T-helper 1 cell treated with Interleukin-12 subunit alpha and Interleukin-12 subunit beta and Interleukin-4 antibody, amounts not matched to agents 30 μg/mL and 1 μg/mL, for 36 hours (primary cell): Measurements from ENCODE around the gene GARRE1.
A peak's percentile ranks its signal among the peaks of the same experiment; 100 is the strongest.
"Not testable (repeated sequence)": the region's sequence is repeated elsewhere in the genome, so short reads cannot be mapped to it uniquely, and the experiment has no call there.

Source experiments
- H3K27ac Mint-ChIP-seq: one replicate; pipeline ENCODE4 v1.8.0; 2021; ENCODE audit warnings: mild to moderate bottlenecking, mixed read lengths
- H3K27me3 Mint-ChIP-seq: one replicate; pipeline ENCODE4 v1.8.0; 2021; ENCODE audit warnings: low read depth, mixed read lengths
- H3K36me3 Mint-ChIP-seq: one replicate; pipeline ENCODE4 v1.8.0; 2021; ENCODE audit warnings: low read depth, mixed read lengths
- H3K4me1 Mint-ChIP-seq: one replicate; pipeline ENCODE4 v1.8.0; 2021; ENCODE audit warnings: low read depth, mixed read lengths
- H3K4me3 Mint-ChIP-seq: one replicate; pipeline ENCODE4 v1.8.0; 2021; ENCODE audit warnings: mild to moderate bottlenecking, moderate library complexity, mixed read lengths
- H3K9me3 Mint-ChIP-seq: one replicate; pipeline ENCODE4 v1.8.0; 2021; ENCODE audit warnings: mixed read lengths

GARRE1 gene, protein sequence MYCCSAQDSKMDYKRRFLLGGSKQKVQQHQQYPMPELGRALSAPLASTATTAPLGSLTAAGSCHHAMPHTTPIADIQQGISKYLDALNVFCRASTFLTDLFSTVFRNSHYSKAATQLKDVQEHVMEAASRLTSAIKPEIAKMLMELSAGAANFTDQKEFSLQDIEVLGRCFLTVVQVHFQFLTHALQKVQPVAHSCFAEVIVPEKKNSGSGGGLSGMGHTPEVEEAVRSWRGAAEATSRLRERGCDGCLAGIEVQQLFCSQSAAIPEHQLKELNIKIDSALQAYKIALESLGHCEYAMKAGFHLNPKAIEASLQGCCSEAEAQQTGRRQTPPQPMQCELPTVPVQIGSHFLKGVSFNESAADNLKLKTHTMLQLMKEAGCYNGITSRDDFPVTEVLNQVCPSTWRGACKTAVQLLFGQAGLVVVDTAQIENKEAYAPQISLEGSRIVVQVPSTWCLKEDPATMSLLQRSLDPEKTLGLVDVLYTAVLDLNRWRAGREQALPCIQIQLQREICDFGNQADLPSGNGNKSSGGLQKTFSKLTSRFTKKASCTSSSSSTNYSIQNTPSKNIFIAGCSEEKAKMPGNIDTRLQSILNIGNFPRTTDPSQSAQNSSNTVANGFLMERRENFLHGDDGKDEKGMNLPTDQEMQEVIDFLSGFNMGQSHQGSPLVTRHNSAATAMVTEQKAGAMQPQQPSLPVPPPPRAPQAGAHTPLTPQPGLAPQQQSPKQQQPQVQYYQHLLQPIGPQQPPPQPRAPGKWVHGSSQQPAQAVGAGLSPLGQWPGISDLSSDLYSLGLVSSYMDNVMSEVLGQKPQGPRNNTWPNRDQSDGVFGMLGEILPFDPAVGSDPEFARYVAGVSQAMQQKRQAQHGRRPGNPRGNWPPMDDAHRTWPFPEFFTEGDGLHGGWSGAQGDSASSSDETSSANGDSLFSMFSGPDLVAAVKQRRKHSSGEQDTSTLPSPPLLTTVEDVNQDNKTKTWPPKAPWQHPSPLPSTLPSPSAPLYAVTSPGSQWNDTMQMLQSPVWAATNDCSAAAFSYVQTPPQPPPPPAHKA (N-terminal part only)

DNA sequence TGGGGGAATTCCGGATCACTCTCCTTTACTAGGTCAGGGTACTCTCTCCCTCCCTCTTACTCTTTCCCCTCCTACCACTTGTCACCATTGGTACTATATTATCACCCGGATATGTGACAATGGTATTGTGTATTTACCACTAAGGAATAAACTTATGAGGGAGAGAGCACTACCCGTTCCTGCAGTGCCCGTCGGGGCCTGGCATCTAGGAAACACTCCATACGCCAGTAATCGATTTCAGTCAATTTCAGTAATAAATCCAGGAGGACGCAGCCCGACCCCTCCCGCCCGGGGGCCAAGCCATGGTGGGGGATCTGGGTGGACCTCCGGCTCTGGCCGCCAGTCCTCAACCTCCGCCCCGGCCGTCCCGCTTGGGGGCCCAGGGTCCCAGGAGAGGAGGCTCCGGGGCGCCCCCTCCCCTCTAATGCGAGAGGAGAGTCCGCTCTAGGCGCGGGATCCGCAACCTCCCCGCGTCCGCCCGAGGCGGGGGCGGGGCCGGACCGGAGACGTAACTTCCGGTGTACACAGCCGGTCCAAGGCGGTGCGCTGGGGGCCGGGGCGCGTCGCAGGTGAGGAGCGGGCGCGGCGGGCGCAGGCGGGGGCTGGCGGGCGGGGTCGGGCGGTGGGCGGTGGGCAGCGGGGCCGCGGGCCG lies at the start of gene GARRE1:
Gene GARRE1, plus strand, starts transcription at position 509 of the 652 bp plus-strand sequence. CDS start 45,920 bp downstream, outside the sequence.
- peak within 1 kb of the TSS; percentile 95 for H3K4me3 Mint-ChIP-seq
- H3K9me3 Mint-ChIP-seq = no peaks in the 10 kb centered on the region
- no peaks in the 10 kb centered on the region for H3K27me3 Mint-ChIP-seq
- peaks cover 9% of the 10 kb centered on the region for H3K4me1 Mint-ChIP-seq
- peaks cover 3% of the 10 kb centered on the region for H3K36me3 Mint-ChIP-seq
- H3K27ac Mint-ChIP-seq = peak within 1 kb of the TSS; percentile 94

DNA sequence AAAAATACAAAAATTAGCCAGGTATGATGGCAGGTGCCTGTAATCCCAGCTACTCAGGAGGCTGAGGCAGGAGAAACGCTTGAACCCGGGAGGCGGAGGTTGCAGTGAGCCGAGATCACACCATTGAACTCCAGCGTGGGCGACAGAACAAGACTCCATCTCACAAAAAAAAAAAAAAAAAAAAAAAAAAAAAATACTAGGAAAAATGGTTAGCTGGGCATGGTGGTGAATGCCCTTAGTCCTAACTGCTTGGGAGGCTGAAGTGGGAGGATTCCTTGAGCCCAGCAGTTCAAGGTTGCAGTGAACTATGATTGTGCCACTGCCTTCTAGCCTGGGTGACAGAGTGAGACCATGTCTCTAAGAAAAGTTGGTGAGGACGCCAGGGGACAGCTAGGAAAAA lies 49.0 kb upstream of the GARRE1 start:
- not testable (repeated sequence) for H3K9me3 Mint-ChIP-seq, H3K27ac Mint-ChIP-seq, H3K4me3 Mint-ChIP-seq, H3K4me1 Mint-ChIP-seq, H3K27me3 Mint-ChIP-seq
- peaks cover 33% of the 10 kb centered on the region for H3K36me3 Mint-ChIP-seq

DNA sequence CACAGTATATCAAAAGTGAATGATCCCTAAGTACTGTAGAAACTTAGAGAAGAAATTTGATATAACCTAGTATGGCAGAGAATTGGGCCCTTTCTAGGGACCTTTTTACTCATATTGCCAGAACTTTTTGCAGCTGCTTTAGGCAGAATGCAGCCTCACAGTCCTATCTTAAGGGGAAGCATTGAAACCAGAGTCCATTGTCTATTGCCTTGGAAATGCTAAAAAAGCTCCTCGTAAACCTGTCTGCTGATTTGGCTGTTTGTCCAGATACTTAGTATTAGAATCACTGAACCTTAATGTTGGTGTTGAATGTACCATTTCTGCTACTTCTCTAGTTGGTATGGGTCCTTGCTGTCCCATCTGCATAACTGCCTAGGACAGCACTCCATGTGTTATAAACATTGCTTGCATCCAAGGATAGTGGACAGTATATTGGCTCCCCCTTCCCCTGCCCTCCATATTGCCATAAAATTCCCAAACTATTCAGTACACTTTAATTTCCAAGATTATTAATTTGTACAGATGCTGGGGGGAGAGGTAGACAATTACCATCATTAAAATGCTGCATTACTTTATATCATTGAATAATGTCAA lies 46.0 kb upstream of the GARRE1 start:
- H3K36me3 Mint-ChIP-seq = peaks cover 27% of the 10 kb centered on the region
- no peaks in the 10 kb centered on the region for H3K9me3 Mint-ChIP-seq
- H3K4me3 Mint-ChIP-seq = no peak overlapping the region
- H3K27ac Mint-ChIP-seq = no peak overlapping the region
- H3K27me3 Mint-ChIP-seq = no peaks in the 10 kb centered on the region
- H3K4me1 Mint-ChIP-seq = peaks cover 4% of the 10 kb centered on the region

DNA sequence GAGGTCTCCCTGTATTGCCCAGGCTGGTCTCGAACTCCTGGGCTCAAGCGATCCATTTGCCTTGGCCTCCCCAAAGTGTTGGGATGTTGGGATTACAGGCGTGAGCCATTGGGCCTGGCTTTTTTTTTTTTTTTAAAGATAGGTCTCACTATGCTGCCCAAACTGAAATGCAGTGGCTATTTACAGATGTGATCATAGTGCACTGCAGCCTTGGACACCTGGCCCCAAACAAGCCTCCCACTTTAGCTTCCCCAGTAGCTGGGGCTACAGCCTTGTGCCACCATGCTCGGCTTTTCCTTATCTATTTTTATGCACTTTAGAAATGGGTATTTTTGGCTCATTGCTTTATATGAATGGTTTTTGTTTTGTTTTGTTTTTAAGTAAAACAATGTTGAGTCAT lies 44.6 kb upstream of the GARRE1 start:
- H3K4me1 Mint-ChIP-seq = peaks cover 5% of the 10 kb centered on the region
- no peak overlapping the region for H3K4me3 Mint-ChIP-seq
- peaks cover 26% of the 10 kb centered on the region for H3K36me3 Mint-ChIP-seq
- H3K9me3 Mint-ChIP-seq = no peaks in the 10 kb centered on the region
- no peaks in the 10 kb centered on the region for H3K27me3 Mint-ChIP-seq
- H3K27ac Mint-ChIP-seq = no peak overlapping the region

DNA sequence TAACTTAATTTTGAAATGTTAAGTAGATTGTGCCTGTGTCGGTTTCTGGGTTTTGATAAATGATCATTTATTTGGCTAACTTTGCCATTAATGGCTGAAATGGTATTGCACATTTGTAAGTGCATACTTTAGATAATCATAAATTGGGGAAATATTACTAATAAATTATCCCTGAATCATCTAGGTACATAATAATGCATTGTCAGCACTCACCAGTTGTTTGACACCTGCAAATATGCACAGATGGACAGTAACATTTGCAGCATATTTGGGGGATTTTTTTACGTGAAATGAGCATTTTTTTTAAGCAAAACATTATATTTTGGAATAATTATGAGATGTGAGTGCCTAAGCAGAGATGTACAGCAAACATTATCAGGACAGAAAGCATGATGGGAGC lies 41.1 kb upstream of the GARRE1 start:
- no peak overlapping the region for H3K27ac Mint-ChIP-seq
- peaks cover 33% of the 10 kb centered on the region for H3K36me3 Mint-ChIP-seq
- H3K4me3 Mint-ChIP-seq = no peak overlapping the region
- H3K9me3 Mint-ChIP-seq = no peaks in the 10 kb centered on the region
- no peaks in the 10 kb centered on the region for H3K27me3 Mint-ChIP-seq
- H3K4me1 Mint-ChIP-seq = peaks cover 21% of the 10 kb centered on the region

DNA sequence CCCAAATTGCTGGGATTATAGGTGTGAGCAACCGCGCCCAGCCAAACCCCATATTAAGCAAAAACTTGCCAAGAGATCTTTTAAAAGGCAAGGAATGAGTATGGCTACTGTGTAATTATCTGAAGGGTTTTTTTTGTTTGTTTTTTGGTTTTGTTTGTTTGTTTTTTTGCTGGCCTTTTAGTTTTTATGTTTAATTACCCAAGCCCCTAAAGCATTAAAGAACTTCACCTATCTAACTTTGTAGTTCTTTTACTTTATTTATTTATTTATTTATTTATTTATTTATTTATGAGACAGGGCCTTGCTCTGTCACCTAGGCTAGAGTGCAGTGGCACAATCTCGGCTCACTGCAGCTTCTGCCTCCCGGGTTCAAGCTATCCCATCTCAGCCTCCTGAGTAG lies 40.3 kb upstream of the GARRE1 start:
- Mint-ChIP-seq H3K4me3 (no peak overlapping the region), H3K36me3 (peaks cover 31% of the 10 kb centered on the region), H3K27me3 (no peaks in the 10 kb centered on the region), H3K4me1 (peaks cover 22% of the 10 kb centered on the region), H3K27ac (no peak overlapping the region), H3K9me3 (no peaks in the 10 kb centered on the region)

DNA sequence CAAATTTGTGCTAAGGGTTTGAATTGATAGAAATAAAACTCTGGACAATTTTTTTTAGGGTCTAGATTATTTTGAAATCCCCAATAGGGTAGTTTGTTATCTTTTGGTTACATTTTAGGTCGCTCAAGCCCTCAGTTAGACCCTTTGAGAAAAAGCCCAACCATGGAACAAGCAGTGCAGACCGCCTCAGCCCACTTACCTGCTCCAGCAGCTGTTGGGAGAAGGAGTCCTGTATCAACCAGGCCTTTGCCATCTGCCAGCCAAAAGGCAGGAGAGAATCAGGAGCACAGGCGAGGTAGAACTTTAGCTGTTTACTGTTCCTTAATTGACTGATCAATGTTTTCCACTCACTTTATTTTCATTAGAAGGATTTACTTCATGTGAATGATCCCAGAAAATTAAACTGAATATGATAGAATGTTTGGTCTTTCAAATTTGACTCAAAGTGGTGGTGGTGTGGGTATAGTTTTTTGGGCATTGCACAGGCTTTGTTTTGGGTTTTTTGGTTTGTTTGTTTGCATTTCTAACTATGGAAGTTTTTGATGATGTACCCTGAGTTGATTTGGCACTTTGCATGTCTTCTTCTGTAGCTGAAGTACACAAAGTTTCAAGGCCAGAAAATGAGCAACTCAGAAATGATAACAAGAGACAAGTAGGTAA lies 39.2 kb upstream of the GARRE1 start:
- Mint-ChIP-seq H3K9me3 (no peaks in the 10 kb centered on the region), H3K36me3 (peaks cover 30% of the 10 kb centered on the region), H3K4me3 (no peak overlapping the region), H3K27ac (no peak overlapping the region), H3K27me3 (no peaks in the 10 kb centered on the region), H3K4me1 (peaks cover 22% of the 10 kb centered on the region)

DNA sequence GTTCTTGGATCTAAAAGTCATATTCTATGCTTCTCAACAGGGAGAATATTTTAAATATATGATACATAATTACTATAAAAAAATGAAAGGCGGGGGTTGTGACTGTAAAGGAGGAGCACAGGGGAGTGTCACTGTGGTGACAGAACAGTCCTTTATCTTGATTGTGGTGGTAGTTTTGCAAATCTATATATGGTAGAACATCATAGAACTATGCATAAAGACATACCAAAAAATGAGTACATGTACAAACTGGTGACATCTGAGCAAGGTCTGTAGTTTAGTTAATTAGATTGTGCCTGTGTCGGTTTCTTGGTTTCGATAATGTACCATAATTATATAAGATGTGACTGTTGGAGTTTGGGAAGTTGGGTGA lies 38.7 kb upstream of the GARRE1 start:
- H3K4me1 Mint-ChIP-seq = peaks cover 27% of the 10 kb centered on the region
- H3K36me3 Mint-ChIP-seq = peaks cover 34% of the 10 kb centered on the region
- no peaks in the 10 kb centered on the region for H3K27me3 Mint-ChIP-seq
- no peak overlapping the region for H3K27ac Mint-ChIP-seq
- H3K9me3 Mint-ChIP-seq = no peaks in the 10 kb centered on the region
- H3K4me3 Mint-ChIP-seq = no peak overlapping the region

DNA sequence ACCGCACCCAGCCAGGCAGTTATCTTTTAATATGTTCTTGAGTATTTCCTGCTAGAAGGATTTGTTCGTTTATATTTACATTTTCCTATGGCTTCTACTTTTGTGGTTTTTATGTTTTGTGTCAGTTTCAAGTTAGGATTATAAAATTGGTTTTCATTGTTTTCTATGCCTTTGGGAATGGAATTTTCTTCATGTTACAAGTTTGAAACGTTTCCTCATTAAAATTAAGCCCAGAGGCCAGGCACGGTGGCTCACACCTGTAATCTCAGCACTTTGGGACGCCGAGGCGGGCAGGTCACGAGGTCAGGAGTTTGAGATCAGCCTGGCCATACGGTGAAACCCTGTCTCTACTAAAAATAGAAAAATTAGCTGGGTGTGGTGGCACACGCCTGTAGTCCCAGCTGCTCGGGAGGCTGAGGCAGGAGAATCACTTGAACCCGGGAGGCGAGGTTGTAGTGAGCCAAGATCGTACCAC lies 37.6 kb upstream of the GARRE1 start:
- Mint-ChIP-seq H3K4me1 (peaks cover 27% of the 10 kb centered on the region), H3K36me3 (peaks cover 42% of the 10 kb centered on the region)
- not testable (repeated sequence) for H3K27me3 Mint-ChIP-seq, H3K9me3 Mint-ChIP-seq, H3K27ac Mint-ChIP-seq, H3K4me3 Mint-ChIP-seq

DNA sequence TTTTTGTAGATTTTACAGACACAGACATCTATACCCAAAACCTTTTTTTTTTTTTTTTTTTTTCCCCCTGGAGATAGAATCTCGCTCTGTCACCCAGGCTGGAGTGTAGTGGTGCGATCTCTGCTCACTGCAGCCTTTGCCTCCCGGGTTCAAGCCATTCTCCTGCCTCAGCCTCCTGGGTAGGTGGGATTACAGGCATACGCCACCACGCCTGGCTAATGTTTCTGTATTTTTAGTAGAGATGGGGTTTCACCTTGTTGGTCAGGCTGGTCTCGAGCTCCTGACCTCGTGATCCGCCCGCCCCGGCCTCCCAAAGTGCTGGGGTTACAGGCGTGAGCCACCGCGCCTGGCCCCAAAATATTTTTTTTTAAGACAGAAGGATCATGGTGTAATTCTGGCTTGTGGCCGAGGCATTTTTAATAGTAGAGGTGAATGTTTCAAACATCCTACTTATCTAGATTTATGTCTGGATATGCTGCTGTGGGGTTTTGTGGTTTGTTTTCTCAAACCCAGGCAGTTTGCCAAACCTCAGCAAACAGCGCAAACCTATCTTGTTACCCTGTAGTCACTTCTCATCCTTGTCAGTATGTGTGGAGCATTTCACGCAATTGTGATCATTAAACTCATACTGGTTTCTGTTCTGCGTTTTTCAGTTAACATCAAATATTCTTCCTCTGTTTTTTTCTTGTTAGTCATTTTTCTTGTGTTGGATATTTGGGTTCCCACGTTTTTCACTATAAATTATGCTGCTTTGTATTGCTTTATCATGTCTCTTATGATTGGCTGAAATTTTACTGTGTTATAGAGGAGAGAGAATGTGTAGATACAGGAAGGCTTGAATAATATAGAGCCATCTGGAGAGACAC lies 36.2 kb upstream of the GARRE1 start:
- Mint-ChIP-seq H3K27me3 (no peaks in the 10 kb centered on the region), H3K36me3 (peaks cover 48% of the 10 kb centered on the region), H3K4me3 (peak overlapping the region; percentile 23), H3K4me1 (peaks cover 27% of the 10 kb centered on the region), H3K9me3 (no peaks in the 10 kb centered on the region), H3K27ac (peak overlapping the region; percentile 58)

DNA sequence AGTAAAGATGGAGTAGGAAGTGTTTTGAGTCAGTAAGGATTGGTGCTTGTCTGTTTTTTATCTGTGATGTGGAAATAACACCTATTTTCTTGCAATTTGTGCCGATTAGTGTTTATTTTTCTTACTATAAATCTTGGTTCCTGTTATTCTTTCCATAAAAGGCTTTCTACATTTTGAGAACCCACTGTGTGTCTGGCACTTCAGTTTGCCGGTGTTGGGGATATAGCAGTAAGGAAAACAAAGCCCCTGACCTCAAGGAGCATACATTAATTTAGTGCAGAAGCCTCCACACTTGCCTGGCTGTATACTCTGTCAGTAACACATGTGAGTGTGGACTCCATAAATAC lies 35.6 kb upstream of the GARRE1 start:
- no peaks in the 10 kb centered on the region for H3K27me3 Mint-ChIP-seq
- no peaks in the 10 kb centered on the region for H3K9me3 Mint-ChIP-seq
- H3K4me1 Mint-ChIP-seq = peaks cover 30% of the 10 kb centered on the region
- H3K36me3 Mint-ChIP-seq = peaks cover 54% of the 10 kb centered on the region
- H3K27ac Mint-ChIP-seq = peak overlapping the region; percentile 58
- H3K4me3 Mint-ChIP-seq = peak overlapping the region; percentile 3

DNA sequence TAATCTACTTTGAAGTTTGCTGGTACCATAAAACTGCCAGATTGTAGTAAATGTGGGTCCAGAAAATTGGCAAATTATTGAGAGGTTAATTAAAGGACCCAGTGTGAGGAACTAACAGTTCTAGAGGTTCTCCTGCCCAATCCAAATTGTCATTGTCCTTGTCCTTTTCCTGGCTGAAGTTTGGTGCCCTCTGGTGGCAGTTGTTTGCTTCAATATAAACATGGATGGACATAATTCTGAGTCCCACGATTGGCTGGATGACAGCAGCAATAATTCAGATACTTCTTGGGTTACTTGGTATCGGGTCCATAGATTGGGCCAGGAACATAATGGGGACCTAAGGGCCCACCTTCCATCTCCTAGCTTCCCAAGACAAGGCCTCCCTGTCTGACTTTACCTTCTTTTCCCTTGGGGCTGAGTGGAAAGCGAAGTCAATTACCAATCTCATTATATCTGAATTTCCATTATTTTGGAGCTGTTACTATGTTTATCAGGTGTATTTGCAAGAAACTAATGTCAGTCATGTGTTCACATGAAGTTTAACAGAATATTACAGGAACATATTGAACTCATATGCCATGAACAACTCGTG lies 33.8 kb upstream of the GARRE1 start:
- Mint-ChIP-seq H3K4me3 (no peak overlapping the region), H3K4me1 (peaks cover 37% of the 10 kb centered on the region), H3K27me3 (no peaks in the 10 kb centered on the region), H3K36me3 (peaks cover 57% of the 10 kb centered on the region), H3K9me3 (no peaks in the 10 kb centered on the region), H3K27ac (no peak overlapping the region)

DNA sequence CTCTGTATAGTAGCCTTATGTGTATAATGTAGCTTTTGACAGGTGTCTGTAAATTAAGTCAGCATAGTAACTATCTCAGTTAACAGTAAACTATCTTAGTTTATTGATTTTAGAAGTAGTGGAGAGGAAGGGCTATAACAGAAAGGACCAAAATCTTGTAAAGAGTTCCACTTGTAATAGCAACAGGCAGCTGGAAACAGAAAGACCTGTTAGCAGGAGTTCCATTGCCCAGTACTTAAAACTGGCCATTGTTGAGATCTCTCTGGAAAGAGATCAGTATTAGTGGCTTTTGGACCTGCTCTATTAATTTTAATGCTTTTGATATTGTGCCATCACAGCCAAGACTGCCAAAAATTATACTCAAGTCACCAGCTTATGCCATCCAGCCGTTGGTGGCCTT lies 32.0 kb upstream of the GARRE1 start:
- H3K36me3 Mint-ChIP-seq = peaks cover 59% of the 10 kb centered on the region
- H3K4me1 Mint-ChIP-seq = peaks cover 44% of the 10 kb centered on the region
- H3K27ac Mint-ChIP-seq = no peak overlapping the region
- H3K9me3 Mint-ChIP-seq = no peaks in the 10 kb centered on the region
- no peak overlapping the region for H3K4me3 Mint-ChIP-seq
- no peaks in the 10 kb centered on the region for H3K27me3 Mint-ChIP-seq
